A549 (cell line): ENCODE data around the gene KYNU. TPM values are rescaled to one million over a fixed set of nuclear protein-coding genes. Genes with fewer than 3 reads are reported as not detected.

ENCODE experiments used
- polyA plus RNA-seq, 4 experiments: library from polyadenylated mRNA; depleted of rRNA in 3 of 4; stranded (reverse); fragments of >200 nt; fragmentation: RNase III in 1 of 4; extraction: RNeasy Plus Mini Kit Qiagen cat#74134 plus additional on column Dnase treatment in 1 of 4; gene quantifications; 2 replicates in 3 of 4; 3 replicates in 1 of 4; pipeline ENCODE4 v1.2.3, GENCODE V29; 2011 to 2017
- small RNA-seq, 6 experiments: library from RNA; depleted of rRNA; stranded (forward); fragments of <200 nt; gene quantifications; one replicate each; pipeline ENCODE3, GENCODE V24; 2012

The KYNU gene
- polyA plus RNA-seq, 2 of the 4 experiments (the other 2 are of a cell fraction): 302 to 324 TPM

Small RNA genes lying within 50 kb of the gene (small RNA-seq; reads per million reads assigned to genes)
- 0 reads per million in 6 experiments for gene MTND4LP12
